Cardiac muscle cell (in vitro differentiated cells and primary cell): ENCODE measurements around the gene AIFM1. TPM values are rescaled to one million over a fixed set of nuclear protein-coding genes. Genes with fewer than 3 reads are reported as not detected.

ENCODE experiments used
- DNase-seq, 2 donors: peaks; one replicate each; pipeline versions ENCODE4 v3.0.0 to v3.0.0-alpha.2; 2010 to 2017; ENCODE audit warnings: low read depth in 1 of 2, low spot score in 1 of 2
- H3K27ac ChIP-seq: fragments of 200-600 bp; sonication (generic); 2 replicates; pipeline ENCODE4 v1.5.1; 2016
- H3K27me3 ChIP-seq: fragments of 200-600 bp; sonication (generic); 2 replicates; pipeline ENCODE4 v1.6.0; 2016; ENCODE audit warnings: control low read depth
- H3K36me3 ChIP-seq: fragments of 200-600 bp; sonication (generic); 2 replicates; pipeline ENCODE4 v1.5.1; 2016; ENCODE audit warnings: control low read depth
- H3K4me1 ChIP-seq: fragments of 200-600 bp; sonication (generic); 2 replicates; pipeline ENCODE4 v1.8.1; 2017; ENCODE audit warnings: low read depth, mild to moderate bottlenecking, mixed run types
- H3K4me3 ChIP-seq: fragments of 200-600 bp; sonication (generic); 2 replicates; pipeline ENCODE4 v1.5.1; 2016; ENCODE audit warnings: mild to moderate bottlenecking
- H3K9me3 ChIP-seq: fragments of 200-600 bp; sonication (generic); 2 replicates; pipeline ENCODE4 v1.5.1; 2017; ENCODE audit warnings: low read depth, mild to moderate bottlenecking, control low read depth
- polyA plus RNA-seq: library from polyadenylated mRNA; unstranded; fragments of >200 nt; fragmentation: Nextera tagmentation; extraction: Ambion mirVana; gene quantifications from 2 replicates; pipeline ENCODE4 v1.2.1, GENCODE V29; 2016
- total RNA-seq: library from RNA; depleted of rRNA; stranded (reverse); fragments of >200 nt; gene quantifications from 2 replicates; pipeline ENCODE4 v1.2.3, GENCODE V29; 2016
- TF ChIP-seq, protein P1 (sequence below): IDR thresholded peaks from 2 replicates; pipeline ENCODE4 v1.5.1; 2012; ENCODE audit warnings: low read depth, mild to moderate bottlenecking, low read length

Gene AIFM1
- total and polyA plus RNA-seq, 2 experiments from 2014 or later: 53.6 to 184 TPM

GRCh38 chrX:130145123-130145522, 20.5 kb downstream of the AIFM1 start:
- Histone ChIP-seq H3K9me3 (no peaks in the 10 kb centered on the region), H3K4me3 (no peak overlapping the region), H3K4me1 (peaks cover under 1% of the 10 kb centered on the region), H3K27me3 (no peaks in the 10 kb centered on the region), H3K27ac (no peak overlapping the region), H3K36me3 (peaks cover 9% of the 10 kb centered on the region)
- TF ChIP-seq, protein P1, sequence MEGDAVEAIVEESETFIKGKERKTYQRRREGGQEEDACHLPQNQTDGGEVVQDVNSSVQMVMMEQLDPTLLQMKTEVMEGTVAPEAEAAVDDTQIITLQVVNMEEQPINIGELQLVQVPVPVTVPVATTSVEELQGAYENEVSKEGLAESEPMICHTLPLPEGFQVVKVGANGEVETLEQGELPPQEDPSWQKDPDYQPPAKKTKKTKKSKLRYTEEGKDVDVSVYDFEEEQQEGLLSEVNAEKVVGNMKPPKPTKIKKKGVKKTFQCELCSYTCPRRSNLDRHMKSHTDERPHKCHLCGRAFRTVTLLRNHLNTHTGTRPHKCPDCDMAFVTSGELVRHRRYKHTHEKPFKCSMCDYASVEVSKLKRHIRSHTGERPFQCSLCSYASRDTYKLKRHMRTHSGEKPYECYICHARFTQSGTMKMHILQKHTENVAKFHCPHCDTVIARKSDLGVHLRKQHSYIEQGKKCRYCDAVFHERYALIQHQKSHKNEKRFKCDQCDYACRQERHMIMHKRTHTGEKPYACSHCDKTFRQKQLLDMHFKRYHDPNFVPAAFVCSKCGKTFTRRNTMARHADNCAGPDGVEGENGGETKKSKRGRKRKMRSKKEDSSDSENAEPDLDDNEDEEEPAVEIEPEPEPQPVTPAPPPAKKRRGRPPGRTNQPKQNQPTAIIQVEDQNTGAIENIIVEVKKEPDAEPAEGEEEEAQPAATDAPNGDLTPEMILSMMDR: no peak
- no peak for DNase-seq

- DNase-seq: peak in 1 of 2 donors; percentile 82
Measured at GRCh38 chrX:130144509-130144908, 21.1 kb downstream of the AIFM1 start.

DNA sequence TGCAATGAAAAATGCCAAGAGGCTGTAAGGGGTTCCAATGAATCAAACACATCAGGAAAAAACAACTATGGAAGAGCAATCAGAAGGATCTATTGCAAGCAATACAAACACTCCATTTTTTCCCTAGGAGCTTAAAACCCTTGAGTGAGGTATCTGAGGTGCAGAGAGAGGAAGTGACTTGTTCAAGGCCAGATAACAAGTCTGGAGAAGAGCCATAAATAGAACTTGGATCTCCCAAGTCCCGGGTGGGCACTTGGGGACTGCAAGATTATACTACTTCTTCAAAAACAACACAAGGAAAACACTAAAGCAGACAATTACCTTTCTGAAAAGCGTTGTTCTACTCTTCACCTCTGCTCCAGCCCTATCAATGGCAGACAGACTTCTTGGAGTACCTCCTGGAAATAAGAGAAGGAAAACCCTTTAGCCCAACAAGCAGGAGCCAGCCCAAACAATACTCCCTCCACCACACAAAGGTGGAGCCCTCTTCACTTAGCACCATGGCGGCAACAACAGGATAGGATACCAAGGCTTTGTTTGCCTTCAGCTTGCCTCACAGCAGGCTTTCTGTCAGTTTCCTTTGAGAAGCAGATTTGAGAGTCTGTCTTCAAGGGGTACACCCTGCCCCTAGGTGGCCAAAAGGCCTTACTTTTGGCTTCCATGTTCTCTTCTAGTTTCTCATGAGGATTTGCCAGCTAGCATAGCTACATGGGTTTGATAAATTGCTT, 26.0 kb downstream of the AIFM1 start:
- H3K4me3 ChIP-seq: no peak overlapping the region
- peak; percentile 8 to 30 for DNase-seq
- H3K9me3 ChIP-seq: no peaks in the 10 kb centered on the region
- H3K4me1 ChIP-seq: peaks cover 10% of the 10 kb centered on the region
- H3K27me3 ChIP-seq: no peaks in the 10 kb centered on the region
- peak overlapping the region; percentile 68 for H3K27ac ChIP-seq
- TF ChIP-seq, protein P1: no peak
- H3K36me3 ChIP-seq: peaks cover 3% of the 10 kb centered on the region

More at GRCh38 chrX:130144509-130144908, 21.1 kb downstream of the AIFM1 start:
- no peak overlapping the region for H3K27ac ChIP-seq
- TF ChIP-seq, protein P1: peak; percentile 28
- H3K27me3 ChIP-seq: no peaks in the 10 kb centered on the region
- H3K9me3 ChIP-seq: no peaks in the 10 kb centered on the region
- no peak overlapping the region for H3K4me3 ChIP-seq
- H3K36me3 ChIP-seq: peaks cover 9% of the 10 kb centered on the region
- H3K4me1 ChIP-seq: peaks cover 6% of the 10 kb centered on the region

GRCh38 chrX:130136961-130137360, 28.7 kb downstream of the AIFM1 start:
- H3K27me3 ChIP-seq: no peaks in the 10 kb centered on the region
- H3K27ac ChIP-seq: no peak overlapping the region
- peaks cover 10% of the 10 kb centered on the region for H3K4me1 ChIP-seq
- DNase-seq: no peak
- no peaks in the 10 kb centered on the region for H3K9me3 ChIP-seq
- TF ChIP-seq, protein P1: no peak
- H3K36me3 ChIP-seq: peaks cover 3% of the 10 kb centered on the region
- no peak overlapping the region for H3K4me3 ChIP-seq

DNA sequence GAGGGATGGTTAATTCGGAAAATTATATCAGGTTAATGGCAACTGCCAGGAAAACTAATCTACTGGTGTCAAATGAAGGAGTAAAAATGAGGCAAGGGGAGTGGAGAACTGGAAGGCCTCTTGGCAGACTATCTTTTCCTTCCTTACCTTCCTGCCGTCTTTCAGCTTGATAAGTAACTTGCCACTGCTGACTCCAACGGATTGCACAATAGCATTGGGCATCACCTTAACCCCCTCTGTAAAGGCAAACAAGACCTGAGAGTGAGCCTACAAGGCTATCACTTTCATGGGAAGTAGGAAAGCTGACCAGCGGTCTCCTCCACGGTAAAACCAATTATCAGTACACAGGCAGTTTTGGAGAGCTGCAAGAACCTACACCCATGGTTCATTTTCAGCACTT, 29.1 kb downstream of the AIFM1 start:
- H3K27me3 ChIP-seq: no peaks in the 10 kb centered on the region
- H3K27ac ChIP-seq: no peak overlapping the region
- TF ChIP-seq, protein P1: no peak
- H3K4me3 ChIP-seq: no peak overlapping the region
- DNase-seq: no peak
- H3K4me1 ChIP-seq: peaks cover 10% of the 10 kb centered on the region
- no peaks in the 10 kb centered on the region for H3K9me3 ChIP-seq
- peaks cover 4% of the 10 kb centered on the region for H3K36me3 ChIP-seq
